ENCODE measurements around the gene SYCN.

Gene SYCN

DNA sequence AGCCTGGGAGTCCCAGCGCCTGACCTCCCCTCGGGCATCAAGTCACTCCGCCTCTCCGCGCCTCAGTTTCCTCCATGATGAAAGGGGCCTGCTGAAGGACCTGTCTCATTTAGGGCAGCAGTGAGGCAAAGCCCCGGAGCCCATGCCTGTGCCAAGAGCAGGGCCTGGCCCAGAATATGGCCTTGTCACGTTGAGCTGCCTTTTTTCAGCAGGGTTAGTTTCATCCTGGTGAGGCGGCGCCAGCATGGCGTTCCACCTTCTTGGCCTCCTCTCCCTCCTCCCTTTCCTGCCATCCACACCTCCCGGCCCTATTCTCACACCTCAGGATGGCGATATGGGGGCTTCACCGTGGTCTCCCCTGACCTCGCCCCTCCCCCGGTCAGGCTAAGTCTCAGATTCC, 48.3 kb downstream of the SYCN start:
- no peak for DNase-seq (ENCODE audit: low spot score)

GRCh38 chr19:39155114-39155700, 48.9 kb downstream of the SYCN start:
- DNase-seq (ENCODE audit: low spot score): no peak

- no peak for DNase-seq (ENCODE audit: low spot score)
Measured at GRCh38 chr19:39154629-39155100, 49.4 kb downstream of the SYCN start.

GRCh38 chr19:39154100-39154628, 49.9 kb downstream of the SYCN start:
- DNase-seq (ENCODE audit: low spot score): no peak

Data from CD4-positive, alpha-beta T cell treated with Interleukin-6 at 100 ng/mL for 8 hours (primary cell).